OCI-LY7 (cell line): Measurements from ENCODE around the gene ZGRF1. TPM values are rescaled to one million over a fixed set of nuclear protein-coding genes. Genes with fewer than 3 reads are reported as not detected.
A peak's percentile ranks its signal among the peaks of the same experiment; 100 is the strongest.

Source experiments
- Bru-seq: library from RNA; stranded (reverse); fragments of 400-500 nt; gene quantifications from one replicate; lab custom pipeline; 2021; lab: Mats Ljungman, UMichigan
- BruChase-seq, 2 experiments: library from RNA; stranded (reverse); fragments of 400-500 nt; gene quantifications; one replicate each; lab custom pipeline; 2021; lab: Mats Ljungman, UMichigan
- BruUV-seq: library from RNA; stranded (reverse); fragments of 400-500 nt; replicated peaks from 2 replicates; lab custom pipeline; 2021; lab: Mats Ljungman, UMichigan
- CTCF ChIA-PET: fragments of 300-600 bp; sonication (Branson Sonifier 250); formaldehyde crosslinking; loops from one replicate; lab custom pipeline; 2022; ENCODE audit warnings: antibody characterized with exemption; ENCODE audit not compliant: unreplicated experiment; lab: Charles Lee
- POLR2A ChIA-PET: fragments of 300-600 bp; sonication (Branson Sonifier 250); formaldehyde crosslinking; loops from one replicate; lab custom pipeline; 2022; ENCODE audit warnings: antibody characterized with exemption; lab: Charles Lee
- DNase-seq: peaks from one replicate; pipeline ENCODE4 v3.0.0-alpha.2; 2015; ENCODE audit warnings: low spot score
- H2AFZ ChIP-seq: fragments of 200-600 bp; sonication (generic), shearing (Covaris generic); 2 replicates; pipeline ENCODE4 v1.6.1; 2014; ENCODE audit warnings: mild to moderate bottlenecking, antibody characterized with exemption, low read length, moderate library complexity
- H3K27ac ChIP-seq: fragments of 200-600 bp; sonication (generic); 2 replicates; pipeline ENCODE4 v1.5.1; 2014; ENCODE audit warnings: mixed run types, low read depth, mild to moderate bottlenecking, moderate library complexity, low read length, inconsistent platforms; ENCODE audit not compliant: poor library complexity, severe bottlenecking
- H3K36me3 ChIP-seq: fragments of 200-600 bp; sonication (generic); 2 replicates; pipeline ENCODE4 v1.6.1; 2014; ENCODE audit warnings: mild to moderate bottlenecking, antibody characterized with exemption, low read length, moderate library complexity, mixed read lengths; ENCODE audit not compliant: insufficient read depth
- H3K4me1 ChIP-seq: fragments of 200-600 bp; sonication (generic); 2 replicates; pipeline ENCODE4 v1.5.1; 2014; ENCODE audit warnings: mild to moderate bottlenecking, low read length; ENCODE audit not compliant: insufficient read depth, poor library complexity, severe bottlenecking
- H3K4me2 ChIP-seq: fragments of 200-600 bp; sonication (generic); 2 replicates; pipeline ENCODE4 v1.6.1; 2014; ENCODE audit warnings: mild to moderate bottlenecking, low read length
- H3K4me3 ChIP-seq: fragments of 200-600 bp; sonication (generic); 2 replicates; pipeline ENCODE4 v1.5.1; 2014; ENCODE audit warnings: mild to moderate bottlenecking, low read depth, low read length; ENCODE audit not compliant: poor library complexity, severe bottlenecking
- H3K79me2 ChIP-seq: fragments of 200-600 bp; sonication (generic); 2 replicates; pipeline ENCODE4 v1.6.1; 2016; ENCODE audit warnings: low read depth, mild to moderate bottlenecking, low read length, moderate library complexity, mixed read lengths; ENCODE audit not compliant: insufficient read depth
- H3K9me2 ChIP-seq: fragments of 200-600 bp; sonication (generic); 2 replicates; pipeline ENCODE4 v1.6.1; 2016; ENCODE audit warnings: mild to moderate bottlenecking, low read length, mixed read lengths; ENCODE audit not compliant: insufficient read depth
- H3K9me3 ChIP-seq: fragments of 200-600 bp; sonication (generic); 2 replicates; pipeline ENCODE4 v1.6.1; 2014; ENCODE audit warnings: mild to moderate bottlenecking, mixed run types, low read length, mixed read lengths
- H4K20me1 ChIP-seq: fragments of 200-600 bp; sonication (generic); 2 replicates; pipeline ENCODE4 v1.6.1; 2014; ENCODE audit warnings: mild to moderate bottlenecking, antibody characterized with exemption, low read length, moderate library complexity, mixed read lengths; ENCODE audit not compliant: insufficient read depth
- EZH2phosphoT487 ChIP-seq: fragments of 200-600 bp; sonication (generic); IDR thresholded peaks from 2 replicates; pipeline ENCODE4 v1.6.1; 2018; ENCODE audit warnings: low read depth, borderline replicate concordance, mild to moderate bottlenecking, mixed run types, antibody characterized with exemption, low read length, moderate library complexity, mixed read lengths
- intact Hi-C: fragments of 100-400 bp; cut with micrococcal nuclease; formaldehyde crosslinking; loops from one replicate; pipeline ENCODE4 v1.10.0; 2022; ENCODE audit not compliant: unreplicated experiment
- long read RNA-seq: library from polyadenylated mRNA; stranded (forward); transcript quantifications from one replicate; pipeline ENCODE4 v2.0.0, GENCODE V29; 2022
- total RNA-seq, 2 experiments: library from RNA; depleted of rRNA in 1 of 2; stranded (reverse); fragments of >200 nt in 1 of 2; shearing (Covaris generic) in 1 of 2; gene quantifications; 2 replicates each; pipeline ENCODE4 v1.2.3, GENCODE V29; 2014 to 2022
- TF ChIP-seq, protein P1 (sequence below): fragments of 200-600 bp; sonication (generic); conservative IDR thresholded peaks from 2 replicates; pipeline ENCODE4 v1.5.1; 2014; ENCODE audit warnings: mild to moderate bottlenecking, antibody characterized with exemption, low read length, moderate library complexity, mixed read lengths

ZGRF1 gene, protein sequence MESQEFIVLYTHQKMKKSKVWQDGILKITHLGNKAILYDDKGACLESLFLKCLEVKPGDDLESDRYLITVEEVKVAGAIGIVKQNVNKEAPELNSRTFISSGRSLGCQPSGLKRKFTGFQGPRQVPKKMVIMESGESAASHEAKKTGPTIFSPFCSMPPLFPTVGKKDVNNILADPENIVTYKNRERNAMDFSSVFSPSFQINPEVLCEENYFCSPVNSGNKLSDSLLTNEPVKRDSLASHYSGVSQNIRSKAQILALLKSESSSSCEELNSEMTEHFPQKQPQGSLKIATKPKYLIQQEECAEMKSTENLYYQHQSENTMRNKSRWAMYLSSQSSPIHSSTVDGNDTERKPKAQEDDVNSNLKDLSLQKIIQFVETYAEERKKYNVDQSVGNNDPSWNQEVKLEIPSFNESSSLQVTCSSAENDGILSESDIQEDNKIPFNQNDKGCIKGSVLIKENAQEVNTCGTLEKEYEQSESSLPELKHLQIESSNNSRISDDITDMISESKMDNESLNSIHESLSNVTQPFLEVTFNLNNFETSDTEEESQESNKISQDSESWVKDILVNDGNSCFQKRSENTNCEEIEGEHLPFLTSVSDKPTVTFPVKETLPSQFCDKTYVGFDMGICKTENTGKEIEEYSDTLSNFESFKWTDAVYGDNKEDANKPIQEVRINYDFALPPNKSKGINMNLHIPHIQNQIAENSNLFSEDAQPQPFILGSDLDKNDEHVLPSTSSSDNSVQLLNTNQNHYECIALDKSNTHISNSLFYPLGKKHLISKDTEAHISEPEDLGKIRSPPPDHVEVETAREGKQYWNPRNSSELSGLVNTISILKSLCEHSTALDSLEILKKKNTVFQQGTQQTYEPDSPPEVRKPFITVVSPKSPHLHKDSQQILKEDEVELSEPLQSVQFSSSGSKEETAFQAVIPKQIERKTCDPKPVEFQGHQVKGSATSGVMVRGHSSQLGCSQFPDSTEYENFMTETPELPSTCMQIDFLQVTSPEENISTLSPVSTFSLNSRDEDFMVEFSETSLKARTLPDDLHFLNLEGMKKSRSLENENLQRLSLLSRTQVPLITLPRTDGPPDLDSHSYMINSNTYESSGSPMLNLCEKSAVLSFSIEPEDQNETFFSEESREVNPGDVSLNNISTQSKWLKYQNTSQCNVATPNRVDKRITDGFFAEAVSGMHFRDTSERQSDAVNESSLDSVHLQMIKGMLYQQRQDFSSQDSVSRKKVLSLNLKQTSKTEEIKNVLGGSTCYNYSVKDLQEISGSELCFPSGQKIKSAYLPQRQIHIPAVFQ (N-terminal part only)
- total RNA-seq (2014; rRNA removed; shearing (Covaris generic)), result 54.4 and 63.5 TPM in 2 replicates
- total RNA-seq (2022), result 68.1 and 80.0 TPM in 2 replicates
- percentile 82 among the genes with signal in this experiment for Bru-seq, nascent RNA
- percentile 73 among the genes with signal in this experiment for BruChase-seq, experiment 1, labeled RNA remaining after a 6-hour chase
- BruChase-seq, experiment 2, labeled RNA remaining after a 2-hour chase, result percentile 82 among the genes with signal in this experiment
- long read RNA-seq, full-length matches to known transcripts, result 3 of 56 reads
- long read RNA-seq, partial matches to known transcripts, result 14 of 56 reads
- long read RNA-seq, other reads (novel, unspliced or antisense), result 39 of 56 reads

DNA sequence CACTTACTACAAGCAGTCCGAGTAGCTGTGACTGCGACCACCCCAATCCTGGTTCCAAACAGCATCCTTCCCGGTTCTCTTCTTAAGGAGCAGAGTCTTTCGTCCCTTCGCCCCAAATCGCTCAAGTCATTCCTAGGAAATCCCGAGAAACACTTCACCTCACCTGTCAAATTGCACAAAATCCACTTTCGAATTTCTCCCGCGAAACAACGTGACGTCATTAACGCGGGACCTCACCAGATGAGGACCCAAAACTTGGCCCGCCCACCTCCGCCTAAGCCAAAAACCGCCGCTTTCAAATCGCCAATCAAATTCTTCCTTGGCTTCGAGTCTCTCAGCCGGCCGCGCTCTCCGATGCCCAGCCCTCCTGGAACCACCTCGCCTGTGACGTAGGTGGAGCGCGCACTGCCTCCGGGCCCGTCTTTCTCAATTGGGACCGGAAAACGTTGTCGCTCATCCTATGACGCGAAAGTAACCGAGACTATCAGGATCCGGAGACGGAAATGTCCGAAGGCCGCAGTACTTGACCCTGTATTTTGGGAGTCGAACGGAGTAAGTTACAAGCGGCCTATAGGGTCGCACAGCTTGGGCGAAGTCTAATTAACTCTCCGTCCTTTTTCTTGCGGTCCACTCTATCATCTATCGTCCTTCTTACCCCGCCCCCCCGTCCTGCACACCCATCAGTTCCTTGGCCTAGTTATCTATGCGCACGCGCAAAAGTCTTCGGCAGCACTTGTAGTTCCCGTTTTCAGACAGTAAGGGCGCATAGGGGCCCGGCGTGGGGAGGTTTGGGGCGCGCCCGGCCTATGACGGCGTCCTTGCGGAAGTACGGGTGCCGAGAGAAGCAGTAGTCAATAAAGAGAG lies at the start of gene ZGRF1, which contains the start of gene LARP7:
TSS of gene ZGRF1 (minus strand) at position 222 of the 864 bp plus-strand sequence. CDS start 3,733 bp downstream, outside the sequence.
TSS of gene LARP7 (plus strand) at position 456 of the 864 bp plus-strand sequence. CDS start 7,527 bp downstream, outside the sequence.
- intact Hi-C loops, result loop anchor here (1.0 to 10.0 kb wide), 6 partner anchors 60 to 1968 kb away; partner anchors contain the start of genes AP1AR, CAMK2D and FAM241A
- Histone ChIP-seq H3K9me2 (no peaks in the 10 kb centered on the region), H3K27ac (peak within 1 kb of the TSS; percentile 79), H3K36me3 (peaks cover 24% of the 10 kb centered on the region), H3K4me3 (peak within 1 kb of the TSS; percentile 88), H4K20me1 (peaks cover 17% of the 10 kb centered on the region; the same call in 1 of the 2 replicates), H3K79me2 (peaks cover 93% of the 10 kb centered on the region), H3K9me3 (no peaks in the 10 kb centered on the region), H3K4me2 (peak within 1 kb of the TSS; percentile 97), H3K4me1 (peaks cover 33% of the 10 kb centered on the region), H2AFZ (peak within 1 kb of the TSS; percentile 91; the same call in 1 of the 2 replicates)
- TF ChIP-seq EZH2phosphoT487, result no peak
- TF ChIP-seq, protein P1, sequence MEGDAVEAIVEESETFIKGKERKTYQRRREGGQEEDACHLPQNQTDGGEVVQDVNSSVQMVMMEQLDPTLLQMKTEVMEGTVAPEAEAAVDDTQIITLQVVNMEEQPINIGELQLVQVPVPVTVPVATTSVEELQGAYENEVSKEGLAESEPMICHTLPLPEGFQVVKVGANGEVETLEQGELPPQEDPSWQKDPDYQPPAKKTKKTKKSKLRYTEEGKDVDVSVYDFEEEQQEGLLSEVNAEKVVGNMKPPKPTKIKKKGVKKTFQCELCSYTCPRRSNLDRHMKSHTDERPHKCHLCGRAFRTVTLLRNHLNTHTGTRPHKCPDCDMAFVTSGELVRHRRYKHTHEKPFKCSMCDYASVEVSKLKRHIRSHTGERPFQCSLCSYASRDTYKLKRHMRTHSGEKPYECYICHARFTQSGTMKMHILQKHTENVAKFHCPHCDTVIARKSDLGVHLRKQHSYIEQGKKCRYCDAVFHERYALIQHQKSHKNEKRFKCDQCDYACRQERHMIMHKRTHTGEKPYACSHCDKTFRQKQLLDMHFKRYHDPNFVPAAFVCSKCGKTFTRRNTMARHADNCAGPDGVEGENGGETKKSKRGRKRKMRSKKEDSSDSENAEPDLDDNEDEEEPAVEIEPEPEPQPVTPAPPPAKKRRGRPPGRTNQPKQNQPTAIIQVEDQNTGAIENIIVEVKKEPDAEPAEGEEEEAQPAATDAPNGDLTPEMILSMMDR, result peak; percentile 92
- no TSS peak for BruUV-seq
- ChIA-PET POLR2A (interaction anchor here (0.6 to 1.2 kb wide), 3 partner anchors 9 to 351 kb away, joined by 3 to 7 read pairs (median 3); no protein-coding TSS in a partner anchor), CTCF (interaction anchor here (1.0 kb wide), 2 partner anchors 78 to 128 kb away, joined by 3 to 4 read pairs; no protein-coding TSS in a partner anchor)
- peak; percentile 99 for DNase-seq

DNA sequence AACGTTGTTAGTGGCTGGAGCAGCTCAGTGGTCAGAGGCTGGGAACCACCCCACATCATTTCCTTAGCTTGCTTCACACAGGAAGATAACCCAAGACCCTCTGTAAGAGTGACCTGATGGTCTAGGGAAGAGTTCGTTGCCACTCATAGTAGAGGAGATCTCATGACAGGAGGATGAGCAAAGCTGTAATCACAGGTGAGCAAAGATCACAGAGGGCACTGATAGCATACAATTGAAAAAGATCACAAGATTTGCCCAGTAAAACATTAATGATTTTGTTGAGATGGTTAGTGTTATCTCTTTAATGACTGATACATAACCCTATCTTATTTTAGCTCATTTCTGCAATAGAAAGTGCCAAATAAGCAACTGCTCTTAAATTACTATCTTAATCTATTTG lies 44.3 kb upstream of the ZGRF1 start:
- Histone ChIP-seq H2AFZ (no peak overlapping the region), H4K20me1 (no peaks in the 10 kb centered on the region), H3K4me1 (no peaks in the 10 kb centered on the region), H3K9me3 (no peaks in the 10 kb centered on the region), H3K79me2 (no peaks in the 10 kb centered on the region), H3K36me3 (no peaks in the 10 kb centered on the region), H3K4me2 (no peak overlapping the region), H3K4me3 (no peak overlapping the region), H3K9me2 (no peaks in the 10 kb centered on the region), H3K27ac (no peak overlapping the region)
- POLR2A ChIA-PET, result interaction anchor here (0.5 to 1.4 kb wide), 3 partner anchors 12 to 34 kb away, joined by 3 to 4 read pairs (median 4); no protein-coding TSS in a partner anchor
- TF ChIP-seq EZH2phosphoT487, result no peak
- TF ChIP-seq, protein P1, result no peak
- CTCF ChIA-PET, result no interaction called here
- no TSS peak for BruUV-seq
- no peak for DNase-seq
- intact Hi-C loops, result no loop called here
